ENCODE data around the gene KCTD10. TPM values are rescaled to one million over a fixed set of nuclear protein-coding genes. Genes with fewer than 3 reads are reported as not detected.
"Not testable (repeated sequence)": the region's sequence is repeated elsewhere in the genome, so short reads cannot be mapped to it uniquely, and the experiment has no call there.

Gene KCTD10
- total RNA-seq, 1 donor from 2014 or later: 42.8 TPM

- no peak for DNase-seq (ENCODE audit: low spot score in 2 of 2)
- no peak for FAIRE-seq
Observed at GRCh38 chr12:109452489-109452888, 24.6 kb downstream of the KCTD10 start.

GRCh38 chr12:109451400-109451799 is 25.7 kb downstream of the KCTD10 start:
- DNase-seq (ENCODE audit: low spot score in 2 of 2) (no peak), FAIRE-seq (no peak)

- DNase-seq (ENCODE audit: low spot score in 2 of 2) (no peak), FAIRE-seq (no peak)
Observed at GRCh38 chr12:109450980-109451379, 26.1 kb downstream of the KCTD10 start.

GRCh38 chr12:109449845-109450532 is 27.1 kb downstream of the KCTD10 start:
- FAIRE-seq (no peak), DNase-seq (ENCODE audit: low spot score in 2 of 2) (no peak)

- no peak for DNase-seq (ENCODE audit: low spot score in 2 of 2)
- no peak for FAIRE-seq
Observed at GRCh38 chr12:109448707-109449390, 28.3 kb downstream of the KCTD10 start.

GRCh38 chr12:109448272-109448671 is 28.8 kb downstream of the KCTD10 start:
- DNase-seq (ENCODE audit: low spot score in 2 of 2) (no peak), FAIRE-seq (no peak)

GRCh38 chr12:109447482-109447881 is 29.6 kb downstream of the KCTD10 start:
- DNase-seq (ENCODE audit: low spot score in 2 of 2) (no peak), FAIRE-seq (no peak)

- FAIRE-seq: no peak
- no peak for DNase-seq (ENCODE audit: low spot score in 2 of 2)
Observed at GRCh38 chr12:109446869-109447268, 30.2 kb downstream of the KCTD10 start.

GRCh38 chr12:109445191-109445609 is 31.9 kb downstream of the KCTD10 start:
- FAIRE-seq: no peak
- no peak for DNase-seq (ENCODE audit: low spot score in 2 of 2)

GRCh38 chr12:109444259-109444658 is 32.8 kb downstream of the KCTD10 start:
- no peak for DNase-seq (ENCODE audit: low spot score in 2 of 2)
- no peak for FAIRE-seq

GRCh38 chr12:109443794-109444193 is 33.3 kb downstream of the KCTD10 start:
- DNase-seq (ENCODE audit: low spot score in 2 of 2) (no peak), FAIRE-seq (no peak)

- FAIRE-seq: no peak
Observed at GRCh38 chr12:109440851-109441490, 36.1 kb downstream of the KCTD10 start.

GRCh38 chr12:109439951-109440350 is 37.1 kb downstream of the KCTD10 start:
- not testable (repeated sequence) for FAIRE-seq; DNase-seq (ENCODE audit: low spot score in 2 of 2)

More at GRCh38 chr12:109440851-109441490, 36.1 kb downstream of the KCTD10 start:
- DNase-seq (ENCODE audit: low spot score in 2 of 2): no peak

GRCh38 chr12:109439181-109439580 is 37.9 kb downstream of the KCTD10 start:
- FAIRE-seq: no peak
- DNase-seq (ENCODE audit: low spot score in 2 of 2): no peak

- DNase-seq (ENCODE audit: low spot score in 2 of 2): no peak
- FAIRE-seq: no peak
Observed at GRCh38 chr12:109436188-109436560, 40.9 kb downstream of the KCTD10 start.

- FAIRE-seq (no peak), DNase-seq (ENCODE audit: low spot score in 2 of 2) (no peak)
Observed at GRCh38 chr12:109435428-109436187, 41.5 kb downstream of the KCTD10 start.

- FAIRE-seq (no peak), DNase-seq (ENCODE audit: low spot score in 2 of 2) (no peak)
Observed at GRCh38 chr12:109434582-109434981, 42.5 kb downstream of the KCTD10 start.

- no peak for DNase-seq (ENCODE audit: low spot score in 2 of 2)
Observed at GRCh38 chr12:109433618-109434017, 43.5 kb downstream of the KCTD10 start.

GRCh38 chr12:109432842-109433304 is 44.2 kb downstream of the KCTD10 start:
- DNase-seq (ENCODE audit: low spot score in 2 of 2) (no peak), FAIRE-seq (no peak)

More at GRCh38 chr12:109433618-109434017, 43.5 kb downstream of the KCTD10 start:
- no peak for FAIRE-seq

- DNase-seq (ENCODE audit: low spot score in 2 of 2): no peak
- no peak for FAIRE-seq
Observed at GRCh38 chr12:109432431-109432830, 44.7 kb downstream of the KCTD10 start.

- FAIRE-seq: no peak
Observed at GRCh38 chr12:109430244-109430643, 46.9 kb downstream of the KCTD10 start.

More at GRCh38 chr12:109430244-109430643, 46.9 kb downstream of the KCTD10 start:
- DNase-seq (ENCODE audit: low spot score in 2 of 2): no peak

Data from frontal cortex (tissue), 4 donors.